CD14-positive monocyte (primary cell): ENCODE data around the gene GON4L. TPM values are rescaled to one million over a fixed set of nuclear protein-coding genes. Genes with fewer than 3 reads are reported as not detected.

Experiments used
- DNase-seq, 3 donors: peaks; one replicate each; pipeline ENCODE4 v3.0.0-alpha.2; 2011 to 2022
- H2AFZ ChIP-seq: 2 replicates; pipeline ENCODE4 v1.6.0; 2012; ENCODE audit warnings: mild to moderate bottlenecking, low read depth, low read length, inconsistent platforms; ENCODE audit not compliant: insufficient read depth, poor library complexity, severe bottlenecking
- H3K27ac ChIP-seq, 2 donors: 1 replicate in 1 of 2; 2 replicates in 1 of 2; pipeline ENCODE4 v1.5.1; 2012 to 2013; ENCODE audit warnings: low read length in 2 of 2, control low read depth in 1 of 2, inconsistent platforms in 1 of 2, low read depth in 1 of 2, mild to moderate bottlenecking in 1 of 2
- H3K27me3 ChIP-seq, 2 donors: one replicate each; pipeline versions ENCODE4 v1.6.0 to v1.6.1; 2011 to 2013; ENCODE audit warnings: low read length in 2 of 2; ENCODE audit not compliant: control insufficient read depth in 2 of 2, insufficient read depth in 2 of 2
- H3K36me3 ChIP-seq, 2 donors: replicated peaks in 1 of 2; 1 replicate in 1 of 2; 2 replicates in 1 of 2; pipeline versions ENCODE4 v1.5.1 to v1.6.1; 2012 to 2013; ENCODE audit warnings: low read length in 2 of 2, control low read depth in 1 of 2, inconsistent platforms in 1 of 2, mild to moderate bottlenecking in 1 of 2; ENCODE audit not compliant: insufficient read depth in 2 of 2, control insufficient read depth in 1 of 2
- H3K4me1 ChIP-seq, 2 donors: 1 replicate in 1 of 2; 2 replicates in 1 of 2; pipeline versions ENCODE4 v1.5.1 to v1.6.1; 2012 to 2013; ENCODE audit warnings: low read length in 2 of 2, control low read depth in 1 of 2, inconsistent platforms in 1 of 2, mild to moderate bottlenecking in 1 of 2, moderate library complexity in 1 of 2; ENCODE audit not compliant: insufficient read depth in 2 of 2, control insufficient read depth in 1 of 2
- H3K4me2 ChIP-seq: replicated peaks from 2 replicates; pipeline ENCODE3; 2012; ENCODE audit warnings: low read length, moderate library complexity, mild to moderate bottlenecking; ENCODE audit not compliant: poor library complexity, severe bottlenecking; ENCODE audit errors: extremely low read depth
- H3K4me3 ChIP-seq, 3 experiments: fragments of 200-600 bp in 1 of 3; sonication (generic) in 1 of 3; replicated peaks in 1 of 3; 1 replicate in 2 of 3; 2 replicates in 1 of 3; pipeline ENCODE4 v1.5.1; 2011 to 2013; ENCODE audit warnings: low read length in 3 of 3, mild to moderate bottlenecking in 3 of 3, control low read depth in 2 of 3, low read depth in 2 of 3, inconsistent platforms in 1 of 3, moderate library complexity in 1 of 3
- H3K79me2 ChIP-seq: 2 replicates; pipeline ENCODE4 v1.6.0; 2012; ENCODE audit warnings: mild to moderate bottlenecking, control low read depth, inconsistent platforms, low read length, moderate library complexity; ENCODE audit not compliant: insufficient read depth
- H3K9ac ChIP-seq: 2 replicates; pipeline ENCODE4 v1.6.0; 2017; ENCODE audit warnings: low read length, mild to moderate bottlenecking; ENCODE audit not compliant: insufficient read depth, poor library complexity, severe bottlenecking
- H3K9me3 ChIP-seq, 2 donors: replicated peaks in 1 of 2; 1 replicate in 1 of 2; 2 replicates in 1 of 2; pipeline versions ENCODE4 v1.5.1 to v1.6.1; 2012 to 2013; ENCODE audit warnings: low read length in 2 of 2, control low read depth in 1 of 2; ENCODE audit not compliant: control insufficient read depth in 1 of 2, insufficient read depth in 1 of 2
- H4K20me1 ChIP-seq: 2 replicates; pipeline ENCODE4 v1.6.0; 2012; ENCODE audit warnings: mild to moderate bottlenecking, low read length, control low read depth, moderate library complexity; ENCODE audit not compliant: insufficient read depth
- H3K27ac Mint-ChIP-seq, 7 donors: one replicate each; pipeline ENCODE4 v1.8.0; 2020; ENCODE audit warnings: mild to moderate bottlenecking in 7 of 7, mixed read lengths in 7 of 7, moderate library complexity in 6 of 7, inconsistent platforms in 2 of 7
- H3K27me3 Mint-ChIP-seq, 3 donors: one replicate each; pipeline ENCODE4 v1.8.0; 2021 to 2022; ENCODE audit warnings: low read depth in 3 of 3, mild to moderate bottlenecking in 3 of 3, mixed read lengths in 3 of 3, moderate library complexity in 3 of 3, inconsistent platforms in 1 of 3
- H3K36me3 Mint-ChIP-seq, 2 donors: one replicate each; pipeline ENCODE4 v1.8.0; 2020; ENCODE audit warnings: mixed read lengths in 2 of 2, inconsistent platforms in 1 of 2, mild to moderate bottlenecking in 1 of 2
- H3K4me1 Mint-ChIP-seq: one replicate; pipeline ENCODE4 v1.8.0; 2020; ENCODE audit warnings: mild to moderate bottlenecking, mixed read lengths
- H3K4me3 Mint-ChIP-seq, 2 donors: one replicate each; pipeline ENCODE4 v1.8.0; 2020; ENCODE audit warnings: mild to moderate bottlenecking in 2 of 2, mixed read lengths in 2 of 2, moderate library complexity in 1 of 2
- H3K9me3 Mint-ChIP-seq, 7 donors: one replicate each; pipeline ENCODE4 v1.8.0; 2020 to 2022; ENCODE audit warnings: mixed read lengths in 7 of 7, mild to moderate bottlenecking in 6 of 7, moderate library complexity in 6 of 7, inconsistent platforms in 2 of 7
- CTCF ChIP-seq: fragments of 200-600 bp; IDR thresholded peaks from one replicate; pipeline ENCODE4 v1.8.0; 2022; ENCODE audit warnings: antibody characterized with exemption, mild to moderate bottlenecking
- WGBS: methylation state at CpG from one replicate; pipeline ENCODE4 v1.1.5; 2013; ENCODE audit warnings: missing lambda C conversion rate; ENCODE audit not compliant: insufficient coverage; 5-methylcytosine and 5-hydroxymethylcytosine counted together
- intact Hi-C, 2 donors: fragments of 100-400 bp; cut with micrococcal nuclease; formaldehyde crosslinking; loops; one replicate each; pipeline versions ENCODE4 v1.15.0 to v1.15.1; 2023
- polyA plus RNA-seq, 3 donors: library from polyadenylated mRNA; depleted of rRNA in 1 of 3; unstranded in 2 of 3; stranded (reverse) in 1 of 3; fragments of 300-500 nt in 2 of 3; fragments of >200 nt in 1 of 3; fragmentation: Illumina TruSeq in 2 of 3; gene quantifications; 1 replicate in 2 of 3; 2 replicates in 1 of 3; pipeline ENCODE4 v1.2.3, GENCODE V29; 2012 to 2021

The GON4L gene
- polyA plus RNA-seq, 3 donors = 8.5 to 39.5 (median 14.0) TPM

- no peaks in the 10 kb centered on the region for H3K4me1 Mint-ChIP-seq
Observed at GRCh38 chr1:155729031-155729898, 127.7 kb downstream of the GON4L start.

GRCh38 chr1:155725142-155725541, 131.9 kb downstream of the GON4L start:
- H3K27me3 Mint-ChIP-seq = no peaks in the 10 kb centered on the region
- TF ChIP-seq CTCF = no peak
- peak overlapping the region in 1 of 7 donors; percentile 29 for H3K27ac Mint-ChIP-seq
- no peak overlapping the region for H2AFZ ChIP-seq
- no peaks in the 10 kb centered on the region for H3K79me2 ChIP-seq
- H3K9me3 ChIP-seq = no peaks in the 10 kb centered on the region
- intact Hi-C loops = no loop called here
- H3K4me3 Mint-ChIP-seq = no peak overlapping the region
- H3K4me1 Mint-ChIP-seq = no peaks in the 10 kb centered on the region
- H3K36me3 ChIP-seq = peaks cover 38 to 74% of the 10 kb centered on the region in 2 donors
- H3K4me3 ChIP-seq = no peak overlapping the region
- no peak overlapping the region for H3K27ac ChIP-seq
- H3K4me2 ChIP-seq = no peak overlapping the region
- H3K9ac ChIP-seq = no peak overlapping the region
- no peaks in the 10 kb centered on the region for H3K4me1 ChIP-seq
- WGBS = 100% methylated on average over 2 of the region's 3 CpGs
- H3K27me3 ChIP-seq = no peaks in the 10 kb centered on the region
- DNase-seq = no peak
- H3K9me3 Mint-ChIP-seq = no peaks in the 10 kb centered on the region
- H3K36me3 Mint-ChIP-seq = peaks cover 37 to 65% of the 10 kb centered on the region in 2 donors
- no peaks in the 10 kb centered on the region for H4K20me1 ChIP-seq

More at GRCh38 chr1:155729031-155729898, 127.7 kb downstream of the GON4L start:
- Mint-ChIP-seq H3K27me3 (no peaks in the 10 kb centered on the region), H3K9me3 (no peaks in the 10 kb centered on the region), H3K36me3 (peaks cover 52 to 78% of the 10 kb centered on the region in 2 donors), H3K27ac (peak overlapping the region in 2 of 7 donors; percentile 17 to 28), H3K4me3 (no peak overlapping the region)
- Histone ChIP-seq H4K20me1 (no peaks in the 10 kb centered on the region), H3K9me3 (no peaks in the 10 kb centered on the region), H3K9ac (no peak overlapping the region), H3K27me3 (no peaks in the 10 kb centered on the region), H3K36me3 (peaks cover 58 to 87% of the 10 kb centered on the region in 2 donors), H3K4me3 (no peak overlapping the region), H2AFZ (no peak overlapping the region), H3K4me1 (no peaks in the 10 kb centered on the region), H3K4me2 (no peak overlapping the region), H3K79me2 (no peaks in the 10 kb centered on the region), H3K27ac (peak overlapping the region in 1 of 2 donors; percentile 20)
- intact Hi-C loops = no loop called here
- WGBS = 65% methylated on average over 6 of the region's 12 CpGs
- peak; percentile 13 to 38 (median 34) for DNase-seq
- TF ChIP-seq CTCF = peak; percentile 77
